ENCODE data around the gene ZNF853.
"Not testable (repeated sequence)": the region's sequence is repeated elsewhere in the genome, so short reads cannot be mapped to it uniquely, and the experiment has no call there.

GRCh38 chr7:6634971-6635370 lies 19.6 kb downstream of the ZNF853 start:
- TF ChIP-seq, protein P1, sequence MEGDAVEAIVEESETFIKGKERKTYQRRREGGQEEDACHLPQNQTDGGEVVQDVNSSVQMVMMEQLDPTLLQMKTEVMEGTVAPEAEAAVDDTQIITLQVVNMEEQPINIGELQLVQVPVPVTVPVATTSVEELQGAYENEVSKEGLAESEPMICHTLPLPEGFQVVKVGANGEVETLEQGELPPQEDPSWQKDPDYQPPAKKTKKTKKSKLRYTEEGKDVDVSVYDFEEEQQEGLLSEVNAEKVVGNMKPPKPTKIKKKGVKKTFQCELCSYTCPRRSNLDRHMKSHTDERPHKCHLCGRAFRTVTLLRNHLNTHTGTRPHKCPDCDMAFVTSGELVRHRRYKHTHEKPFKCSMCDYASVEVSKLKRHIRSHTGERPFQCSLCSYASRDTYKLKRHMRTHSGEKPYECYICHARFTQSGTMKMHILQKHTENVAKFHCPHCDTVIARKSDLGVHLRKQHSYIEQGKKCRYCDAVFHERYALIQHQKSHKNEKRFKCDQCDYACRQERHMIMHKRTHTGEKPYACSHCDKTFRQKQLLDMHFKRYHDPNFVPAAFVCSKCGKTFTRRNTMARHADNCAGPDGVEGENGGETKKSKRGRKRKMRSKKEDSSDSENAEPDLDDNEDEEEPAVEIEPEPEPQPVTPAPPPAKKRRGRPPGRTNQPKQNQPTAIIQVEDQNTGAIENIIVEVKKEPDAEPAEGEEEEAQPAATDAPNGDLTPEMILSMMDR (IDR thresholded peaks at IDR 0.05), result not testable (repeated sequence)
- not testable (repeated sequence) for TF ChIP-seq POLR2A (IDR thresholded peaks at IDR 0.05)

Measured in body of pancreas (tissue), 4 donors.